OCI-LY7 (cell line): ENCODE measurements around the gene RAET1E. TPM values are rescaled to one million over a fixed set of nuclear protein-coding genes. Genes with fewer than 3 reads are reported as not detected.
A peak's percentile ranks its signal among the peaks of the same experiment; 100 is the strongest.

ENCODE experiments used
- BruUV-seq: library from RNA; stranded (reverse); fragments of 400-500 nt; replicated peaks from 2 replicates; lab custom pipeline; 2021; lab: Mats Ljungman, UMichigan
- CTCF ChIA-PET: fragments of 300-600 bp; sonication (Branson Sonifier 250); formaldehyde crosslinking; loops from one replicate; lab custom pipeline; 2022; ENCODE audit warnings: antibody characterized with exemption; ENCODE audit not compliant: unreplicated experiment; lab: Charles Lee
- POLR2A ChIA-PET: fragments of 300-600 bp; sonication (Branson Sonifier 250); formaldehyde crosslinking; loops from one replicate; lab custom pipeline; 2022; ENCODE audit warnings: antibody characterized with exemption; lab: Charles Lee
- DNase-seq: peaks from one replicate; pipeline ENCODE4 v3.0.0-alpha.2; 2015; ENCODE audit warnings: low spot score
- H2AFZ ChIP-seq: fragments of 200-600 bp; sonication (generic), shearing (Covaris generic); 2 replicates; pipeline ENCODE4 v1.6.1; 2014; ENCODE audit warnings: mild to moderate bottlenecking, antibody characterized with exemption, low read length, moderate library complexity
- H3K27ac ChIP-seq: fragments of 200-600 bp; sonication (generic); 2 replicates; pipeline ENCODE4 v1.5.1; 2014; ENCODE audit warnings: mixed run types, low read depth, mild to moderate bottlenecking, moderate library complexity, low read length, inconsistent platforms; ENCODE audit not compliant: poor library complexity, severe bottlenecking
- H3K36me3 ChIP-seq: fragments of 200-600 bp; sonication (generic); 2 replicates; pipeline ENCODE4 v1.6.1; 2014; ENCODE audit warnings: mild to moderate bottlenecking, antibody characterized with exemption, low read length, moderate library complexity, mixed read lengths; ENCODE audit not compliant: insufficient read depth
- H3K4me1 ChIP-seq: fragments of 200-600 bp; sonication (generic); 2 replicates; pipeline ENCODE4 v1.5.1; 2014; ENCODE audit warnings: mild to moderate bottlenecking, low read length; ENCODE audit not compliant: insufficient read depth, poor library complexity, severe bottlenecking
- H3K4me2 ChIP-seq: fragments of 200-600 bp; sonication (generic); 2 replicates; pipeline ENCODE4 v1.6.1; 2014; ENCODE audit warnings: mild to moderate bottlenecking, low read length
- H3K4me3 ChIP-seq: fragments of 200-600 bp; sonication (generic); 2 replicates; pipeline ENCODE4 v1.5.1; 2014; ENCODE audit warnings: mild to moderate bottlenecking, low read depth, low read length; ENCODE audit not compliant: poor library complexity, severe bottlenecking
- H3K79me2 ChIP-seq: fragments of 200-600 bp; sonication (generic); 2 replicates; pipeline ENCODE4 v1.6.1; 2016; ENCODE audit warnings: low read depth, mild to moderate bottlenecking, low read length, moderate library complexity, mixed read lengths; ENCODE audit not compliant: insufficient read depth
- H3K9me2 ChIP-seq: fragments of 200-600 bp; sonication (generic); 2 replicates; pipeline ENCODE4 v1.6.1; 2016; ENCODE audit warnings: mild to moderate bottlenecking, low read length, mixed read lengths; ENCODE audit not compliant: insufficient read depth
- H3K9me3 ChIP-seq: fragments of 200-600 bp; sonication (generic); 2 replicates; pipeline ENCODE4 v1.6.1; 2014; ENCODE audit warnings: mild to moderate bottlenecking, mixed run types, low read length, mixed read lengths
- H4K20me1 ChIP-seq: fragments of 200-600 bp; sonication (generic); 2 replicates; pipeline ENCODE4 v1.6.1; 2014; ENCODE audit warnings: mild to moderate bottlenecking, antibody characterized with exemption, low read length, moderate library complexity, mixed read lengths; ENCODE audit not compliant: insufficient read depth
- EZH2phosphoT487 ChIP-seq: fragments of 200-600 bp; sonication (generic); IDR thresholded peaks from 2 replicates; pipeline ENCODE4 v1.6.1; 2018; ENCODE audit warnings: low read depth, borderline replicate concordance, mild to moderate bottlenecking, mixed run types, antibody characterized with exemption, low read length, moderate library complexity, mixed read lengths
- intact Hi-C: fragments of 100-400 bp; cut with micrococcal nuclease; formaldehyde crosslinking; loops from one replicate; pipeline ENCODE4 v1.10.0; 2022; ENCODE audit not compliant: unreplicated experiment
- total RNA-seq, 2 experiments: library from RNA; depleted of rRNA in 1 of 2; stranded (reverse); fragments of >200 nt in 1 of 2; shearing (Covaris generic) in 1 of 2; gene quantifications; 2 replicates each; pipeline ENCODE4 v1.2.3, GENCODE V29; 2014 to 2022
- TF ChIP-seq, protein P1 (sequence below): fragments of 200-600 bp; sonication (generic); conservative IDR thresholded peaks from 2 replicates; pipeline ENCODE4 v1.5.1; 2014; ENCODE audit warnings: mild to moderate bottlenecking, antibody characterized with exemption, low read length, moderate library complexity, mixed read lengths

RAET1E gene
- total RNA-seq, 2 experiments from 2014 or later = not detected

- no TSS peak for BruUV-seq
These were observed 36.1 kb downstream of the RAET1E start for GRCh38 chr6:149861603-149862423.

GRCh38 chr6:149860834-149861602 lies 36.9 kb downstream of the RAET1E start:
- no TSS peak for BruUV-seq
- H3K9me3 ChIP-seq = no peaks in the 10 kb centered on the region
- no peak overlapping the region for H3K4me2 ChIP-seq
- H2AFZ ChIP-seq = no peak overlapping the region
- intact Hi-C loops = no loop called here
- no peaks in the 10 kb centered on the region for H3K36me3 ChIP-seq
- no peak for TF ChIP-seq EZH2phosphoT487
- TF ChIP-seq, protein P1, sequence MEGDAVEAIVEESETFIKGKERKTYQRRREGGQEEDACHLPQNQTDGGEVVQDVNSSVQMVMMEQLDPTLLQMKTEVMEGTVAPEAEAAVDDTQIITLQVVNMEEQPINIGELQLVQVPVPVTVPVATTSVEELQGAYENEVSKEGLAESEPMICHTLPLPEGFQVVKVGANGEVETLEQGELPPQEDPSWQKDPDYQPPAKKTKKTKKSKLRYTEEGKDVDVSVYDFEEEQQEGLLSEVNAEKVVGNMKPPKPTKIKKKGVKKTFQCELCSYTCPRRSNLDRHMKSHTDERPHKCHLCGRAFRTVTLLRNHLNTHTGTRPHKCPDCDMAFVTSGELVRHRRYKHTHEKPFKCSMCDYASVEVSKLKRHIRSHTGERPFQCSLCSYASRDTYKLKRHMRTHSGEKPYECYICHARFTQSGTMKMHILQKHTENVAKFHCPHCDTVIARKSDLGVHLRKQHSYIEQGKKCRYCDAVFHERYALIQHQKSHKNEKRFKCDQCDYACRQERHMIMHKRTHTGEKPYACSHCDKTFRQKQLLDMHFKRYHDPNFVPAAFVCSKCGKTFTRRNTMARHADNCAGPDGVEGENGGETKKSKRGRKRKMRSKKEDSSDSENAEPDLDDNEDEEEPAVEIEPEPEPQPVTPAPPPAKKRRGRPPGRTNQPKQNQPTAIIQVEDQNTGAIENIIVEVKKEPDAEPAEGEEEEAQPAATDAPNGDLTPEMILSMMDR = peak; percentile 49; the same call in 1 of the 2 replicates
- peaks cover 13% of the 10 kb centered on the region for H3K4me1 ChIP-seq
- H3K27ac ChIP-seq = no peak overlapping the region
- POLR2A ChIA-PET = no interaction called here
- no peak for DNase-seq
- CTCF ChIA-PET = no interaction called here
- no peaks in the 10 kb centered on the region for H3K79me2 ChIP-seq
- no peaks in the 10 kb centered on the region for H4K20me1 ChIP-seq
- H3K9me2 ChIP-seq = no peaks in the 10 kb centered on the region
- no peak overlapping the region for H3K4me3 ChIP-seq

More at GRCh38 chr6:149861603-149862423, 36.1 kb downstream of the RAET1E start:
- no peak overlapping the region for H2AFZ ChIP-seq
- H4K20me1 ChIP-seq = no peaks in the 10 kb centered on the region
- POLR2A ChIA-PET = interaction anchor here (0.5 to 0.7 kb wide), 2 partner anchors 43 to 199 kb away, joined by 3 read pairs; no protein-coding TSS in a partner anchor
- H3K79me2 ChIP-seq = no peaks in the 10 kb centered on the region
- CTCF ChIA-PET = no interaction called here
- no peak overlapping the region for H3K4me2 ChIP-seq
- H3K36me3 ChIP-seq = no peaks in the 10 kb centered on the region
- no peaks in the 10 kb centered on the region for H3K9me2 ChIP-seq
- no peak overlapping the region for H3K4me3 ChIP-seq
- no peak for DNase-seq
- peaks cover 13% of the 10 kb centered on the region for H3K4me1 ChIP-seq
- H3K9me3 ChIP-seq = no peaks in the 10 kb centered on the region
- H3K27ac ChIP-seq = no peak overlapping the region
- TF ChIP-seq EZH2phosphoT487 = no peak
- TF ChIP-seq, protein P1 = no peak
- intact Hi-C loops = no loop called here

- H3K4me2 ChIP-seq = no peak overlapping the region
These were observed 37.4 kb downstream of the RAET1E start for GRCh38 chr6:149860513-149860833.

More at GRCh38 chr6:149860513-149860833, 37.4 kb downstream of the RAET1E start:
- POLR2A ChIA-PET = no interaction called here
- H3K4me1 ChIP-seq = peaks cover 13% of the 10 kb centered on the region
- no peaks in the 10 kb centered on the region for H3K9me3 ChIP-seq
- intact Hi-C loops = no loop called here
- DNase-seq = no peak
- H3K4me3 ChIP-seq = no peak overlapping the region
- CTCF ChIA-PET = no interaction called here
- no peaks in the 10 kb centered on the region for H3K9me2 ChIP-seq
- no TSS peak for BruUV-seq
- TF ChIP-seq EZH2phosphoT487 = no peak
- TF ChIP-seq, protein P1 = no peak
- no peaks in the 10 kb centered on the region for H3K79me2 ChIP-seq
- H3K36me3 ChIP-seq = no peaks in the 10 kb centered on the region
- H4K20me1 ChIP-seq = no peaks in the 10 kb centered on the region
- no peak overlapping the region for H3K27ac ChIP-seq
- H2AFZ ChIP-seq = no peak overlapping the region
